K562 (cell line): ENCODE data around the gene MS4A4E. TPM values are rescaled to one million over a fixed set of nuclear protein-coding genes. Genes with fewer than 3 reads are reported as not detected.

Source experiments
- BACH1 ChIP-seq: fragments of 200-800 bp; sonication (Bioruptor generic); IDR thresholded peaks from 2 replicates; pipeline ENCODE4 v1.6.1; 2016; ENCODE audit warnings: missing genetic modification characterization, missing compliant biosample characterization
- CCNT2 ChIP-seq: IDR thresholded peaks from 2 replicates; pipeline ENCODE4 v1.6.1; 2011; ENCODE audit warnings: borderline replicate concordance, low read depth, mild to moderate bottlenecking, moderate library complexity, mixed read lengths, low read length; ENCODE audit not compliant: insufficient read length; ENCODE audit errors: extremely low read depth
- CEBPG ChIP-seq, 3 experiments: fragments of 200-800 bp in 1 of 3; sonication (Bioruptor generic) in 1 of 3; sonication (generic) in 1 of 3; formaldehyde crosslinking in 1 of 3; IDR thresholded peaks in 2 of 3; conservative IDR thresholded peaks in 1 of 3; 2 replicates each; pipeline versions ENCODE4 v1.6.1 to v1.8.0; 2016 to 2022; ENCODE audit warnings: missing compliant biosample characterization in 2 of 3, missing genetic modification characterization in 2 of 3, mild to moderate bottlenecking in 1 of 3, missing genetic modification reagents in 1 of 3
- DIDO1 ChIP-seq: fragments of 450-650 bp; IDR thresholded peaks from 2 replicates; pipeline ENCODE4 v1.6.1; 2016; ENCODE audit warnings: low read depth, missing biosample characterization, missing genetic modification characterization
- DNMT1 ChIP-seq: fragments of 450-650 bp; IDR thresholded peaks from 2 replicates; pipeline ENCODE4 v1.6.1; 2016; ENCODE audit warnings: antibody characterized with exemption, mild to moderate bottlenecking
- FOSL1 ChIP-seq: fragments of 200-800 bp; sonication (Bioruptor generic); conservative IDR thresholded peaks from 2 replicates; pipeline ENCODE4 v1.6.1; 2016; ENCODE audit warnings: missing genetic modification characterization, missing compliant biosample characterization
- FOXM1 ChIP-seq, 2 experiments: fragments of 450-650 bp in 1 of 2; sonication (generic) in 1 of 2; formaldehyde crosslinking in 1 of 2; IDR thresholded peaks; 2 replicates each; pipeline versions ENCODE4 v1.6.1 to v1.9.0; 2017 to 2022; ENCODE audit warnings: low read depth in 2 of 2, mild to moderate bottlenecking in 2 of 2, missing genetic modification reagents in 1 of 2, moderate library complexity in 1 of 2
- MCM2 ChIP-seq: fragments of 450-650 bp; IDR thresholded peaks from 2 replicates; pipeline ENCODE4 v1.6.1; 2017; ENCODE audit warnings: low read depth, mild to moderate bottlenecking
- MTF1 ChIP-seq: fragments of 250-450 bp; sonication (Bioruptor Pico); IDR thresholded peaks from 2 replicates; pipeline ENCODE4 v1.9.0; 2021; ENCODE audit warnings: moderate library complexity, mild to moderate bottlenecking, inconsistent platforms, borderline replicate concordance
- POLR2H ChIP-seq: IDR thresholded peaks from 2 replicates; pipeline ENCODE4 v1.6.1; 2016; ENCODE audit warnings: missing genetic modification characterization, low read depth, mild to moderate bottlenecking, control low read depth, missing compliant biosample characterization, moderate library complexity
- RCOR1 ChIP-seq, 2 experiments: IDR thresholded peaks; 2 replicates each; pipeline ENCODE4 v1.6.1; 2012; ENCODE audit warnings: low read depth in 2 of 2, low read length in 2 of 2, borderline replicate concordance in 1 of 2, improper control_type of control experiment in 1 of 2
- TBP ChIP-seq: optimal IDR thresholded peaks from 2 replicates; pipeline ENCODE3; 2011; ENCODE audit warnings: low read depth, low read length, improper control_type of control experiment
- ZNF133 ChIP-seq: fragments of 250-450 bp; sonication (Bioruptor Pico); IDR thresholded peaks from 2 replicates; pipeline ENCODE4 v1.4.0; 2020; ENCODE audit warnings: mild to moderate bottlenecking
- ZNF174 ChIP-seq: fragments of 250-450 bp; sonication (Bioruptor Pico); IDR thresholded peaks from 2 replicates; pipeline ENCODE4 v1.4.0; 2020; ENCODE audit warnings: mild to moderate bottlenecking
- ZNF274 ChIP-seq: IDR thresholded peaks from 2 replicates; pipeline ENCODE4 v1.6.1; 2011; ENCODE audit warnings: low read depth, mild to moderate bottlenecking, low read length, moderate library complexity, borderline replicate concordance
- ZZZ3 ChIP-seq: fragments of 450-650 bp; IDR thresholded peaks from 2 replicates; pipeline ENCODE4 v1.6.1; 2016; ENCODE audit warnings: antibody characterized with exemption, mild to moderate bottlenecking, moderate library complexity
- polyA plus RNA-seq, 8 experiments: library from polyadenylated mRNA; depleted of rRNA in 4 of 8; stranded (reverse) in 5 of 8; unstranded in 3 of 8; fragments of >200 nt; fragmentation: Nextera tagmentation in 2 of 8; fragmentation: Illumina TruSeq in 1 of 8; extraction: Ambion mirVana in 2 of 8; extraction: Trizol in 1 of 8; gene quantifications; 2 replicates each; pipeline versions ENCODE4 v1.2.1 to v1.2.3, GENCODE V29; 2011 to 2014; ENCODE audit warnings: inconsistent platforms in 1 of 8, missing spikeins in 1 of 8
- total RNA-seq, 7 experiments: library from RNA; depleted of rRNA in 6 of 7; stranded (reverse); fragments of >200 nt in 6 of 7; fragmentation: Illumina TruSeq in 2 of 7; extraction: Trizol in 2 of 7; gene quantifications; 2 replicates each; pipeline versions ENCODE4 v1.2.1 to v1.2.3, GENCODE V29; 2011 to 2021; ENCODE audit warnings: low replicate concordance in 1 of 7
- TF ChIP-seq, protein P1 (sequence below): fragments of 250-450 bp; sonication (Bioruptor Pico); IDR thresholded peaks from 2 replicates; pipeline ENCODE4 v1.9.0; 2021; ENCODE audit warnings: mild to moderate bottlenecking, inconsistent platforms
- TF ChIP-seq, protein P2 (sequence below): fragments of 450-650 bp; IDR thresholded peaks from 2 replicates; pipeline ENCODE4 v1.6.1; 2018; ENCODE audit not compliant: partially characterized antibody
- TF ChIP-seq, protein P3 (sequence below): sonication (generic); formaldehyde crosslinking; IDR thresholded peaks from 2 replicates; pipeline ENCODE4 v1.8.0; 2022; ENCODE audit warnings: mild to moderate bottlenecking, missing genetic modification reagents
- TF ChIP-seq, protein P4 (sequence below): fragments of 450-650 bp; formaldehyde crosslinking; IDR thresholded peaks from 2 replicates; pipeline ENCODE4 v1.4.0; 2022; ENCODE audit warnings: missing genetic modification characterization

The MS4A4E gene
- total and polyA plus RNA-seq, 9 of the 15 experiments (the other 6 are each of a cell fraction or from before 2014, with no cell fraction given): 0.11 to 0.81 (median 0.36) TPM; not detected in 2

GRCh38 chr11:60242740-60243239 lies at the start of gene MS4A4E (continued):
- TF ChIP-seq CCNT2: no peak
- no peak for TF ChIP-seq MCM2
- TF ChIP-seq FOXM1 (IDR thresholded peaks at IDR 0.05; ENCODE audit: low read depth): peak; percentile 53; the same call in 1 of the 2 replicates
- no peak for TF ChIP-seq FOXM1 (CRISPR knock-in tag; IDR thresholded peaks at IDR 0.05; ENCODE audit: low read depth)
- TF ChIP-seq, protein P1, sequence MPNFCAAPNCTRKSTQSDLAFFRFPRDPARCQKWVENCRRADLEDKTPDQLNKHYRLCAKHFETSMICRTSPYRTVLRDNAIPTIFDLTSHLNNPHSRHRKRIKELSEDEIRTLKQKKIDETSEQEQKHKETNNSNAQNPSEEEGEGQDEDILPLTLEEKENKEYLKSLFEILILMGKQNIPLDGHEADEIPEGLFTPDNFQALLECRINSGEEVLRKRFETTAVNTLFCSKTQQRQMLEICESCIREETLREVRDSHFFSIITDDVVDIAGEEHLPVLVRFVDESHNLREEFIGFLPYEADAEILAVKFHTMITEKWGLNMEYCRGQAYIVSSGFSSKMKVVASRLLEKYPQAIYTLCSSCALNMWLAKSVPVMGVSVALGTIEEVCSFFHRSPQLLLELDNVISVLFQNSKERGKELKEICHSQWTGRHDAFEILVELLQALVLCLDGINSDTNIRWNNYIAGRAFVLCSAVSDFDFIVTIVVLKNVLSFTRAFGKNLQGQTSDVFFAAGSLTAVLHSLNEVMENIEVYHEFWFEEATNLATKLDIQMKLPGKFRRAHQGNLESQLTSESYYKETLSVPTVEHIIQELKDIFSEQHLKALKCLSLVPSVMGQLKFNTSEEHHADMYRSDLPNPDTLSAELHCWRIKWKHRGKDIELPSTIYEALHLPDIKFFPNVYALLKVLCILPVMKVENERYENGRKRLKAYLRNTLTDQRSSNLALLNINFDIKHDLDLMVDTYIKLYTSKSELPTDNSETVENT (CRISPR knock-in tag): no peak
- peak in 1 of 2 experiments; percentile 48; a peak in 1 of 4 replicates for TF ChIP-seq RCOR1 (IDR thresholded peaks at IDR 0.05; ENCODE audit: borderline replicate concordance in 1 of 2, low read depth in 2 of 2, low read length in 2 of 2)
- TF ChIP-seq ZZZ3: no peak
- no peak for TF ChIP-seq TBP
- TF ChIP-seq, protein P2, sequence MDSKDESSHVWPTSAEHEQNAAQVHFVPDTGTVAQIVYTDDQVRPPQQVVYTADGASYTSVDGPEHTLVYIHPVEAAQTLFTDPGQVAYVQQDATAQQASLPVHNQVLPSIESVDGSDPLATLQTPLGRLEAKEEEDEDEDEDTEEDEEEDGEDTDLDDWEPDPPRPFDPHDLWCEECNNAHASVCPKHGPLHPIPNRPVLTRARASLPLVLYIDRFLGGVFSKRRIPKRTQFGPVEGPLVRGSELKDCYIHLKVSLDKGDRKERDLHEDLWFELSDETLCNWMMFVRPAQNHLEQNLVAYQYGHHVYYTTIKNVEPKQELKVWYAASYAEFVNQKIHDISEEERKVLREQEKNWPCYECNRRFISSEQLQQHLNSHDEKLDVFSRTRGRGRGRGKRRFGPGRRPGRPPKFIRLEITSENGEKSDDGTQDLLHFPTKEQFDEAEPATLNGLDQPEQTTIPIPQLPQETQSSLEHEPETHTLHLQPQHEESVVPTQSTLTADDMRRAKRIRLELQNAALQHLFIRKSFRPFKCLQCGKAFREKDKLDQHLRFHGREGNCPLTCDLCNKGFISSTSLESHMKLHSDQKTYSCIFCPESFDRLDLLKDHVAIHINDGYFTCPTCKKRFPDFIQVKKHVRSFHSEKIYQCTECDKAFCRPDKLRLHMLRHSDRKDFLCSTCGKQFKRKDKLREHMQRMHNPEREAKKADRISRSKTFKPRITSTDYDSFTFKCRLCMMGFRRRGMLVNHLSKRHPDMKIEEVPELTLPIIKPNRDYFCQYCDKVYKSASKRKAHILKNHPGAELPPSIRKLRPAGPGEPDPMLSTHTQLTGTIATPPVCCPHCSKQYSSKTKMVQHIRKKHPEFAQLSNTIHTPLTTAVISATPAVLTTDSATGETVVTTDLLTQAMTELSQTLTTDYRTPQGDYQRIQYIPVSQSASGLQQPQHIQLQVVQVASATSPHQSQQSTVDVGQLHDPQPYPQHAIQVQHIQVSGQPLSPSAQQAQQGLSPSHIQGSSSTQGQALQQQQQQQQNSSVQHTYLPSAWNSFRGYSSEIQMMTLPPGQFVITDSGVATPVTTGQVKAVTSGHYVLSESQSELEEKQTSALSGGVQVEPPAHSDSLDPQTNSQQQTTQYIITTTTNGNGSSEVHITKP: no peak
- no peak for TF ChIP-seq BACH1
- no peak for TF ChIP-seq DIDO1 (tag)
- TF ChIP-seq FOSL1 (tag): no peak
- TF ChIP-seq, protein P3, sequence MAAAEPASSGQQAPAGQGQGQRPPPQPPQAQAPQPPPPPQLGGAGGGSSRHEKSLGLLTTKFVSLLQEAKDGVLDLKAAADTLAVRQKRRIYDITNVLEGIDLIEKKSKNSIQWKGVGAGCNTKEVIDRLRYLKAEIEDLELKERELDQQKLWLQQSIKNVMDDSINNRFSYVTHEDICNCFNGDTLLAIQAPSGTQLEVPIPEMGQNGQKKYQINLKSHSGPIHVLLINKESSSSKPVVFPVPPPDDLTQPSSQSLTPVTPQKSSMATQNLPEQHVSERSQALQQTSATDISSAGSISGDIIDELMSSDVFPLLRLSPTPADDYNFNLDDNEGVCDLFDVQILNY (CRISPR knock-in tag): no peak
- no peak for TF ChIP-seq POLR2H (tag)
- TF ChIP-seq ZNF174 (CRISPR knock-in tag): no peak
- TF ChIP-seq ZNF274: no peak
- TF ChIP-seq, protein P4, sequence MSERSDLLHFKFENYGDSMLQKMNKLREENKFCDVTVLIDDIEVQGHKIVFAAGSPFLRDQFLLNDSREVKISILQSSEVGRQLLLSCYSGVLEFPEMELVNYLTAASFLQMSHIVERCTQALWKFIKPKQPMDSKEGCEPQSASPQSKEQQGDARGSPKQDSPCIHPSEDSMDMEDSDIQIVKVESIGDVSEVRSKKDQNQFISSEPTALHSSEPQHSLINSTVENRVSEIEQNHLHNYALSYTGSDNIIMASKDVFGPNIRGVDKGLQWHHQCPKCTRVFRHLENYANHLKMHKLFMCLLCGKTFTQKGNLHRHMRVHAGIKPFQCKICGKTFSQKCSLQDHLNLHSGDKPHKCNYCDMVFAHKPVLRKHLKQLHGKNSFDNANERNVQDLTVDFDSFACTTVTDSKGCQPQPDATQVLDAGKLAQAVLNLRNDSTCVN (CRISPR knock-in tag): no peak
- no peak for TF ChIP-seq DNMT1
- TF ChIP-seq CEBPG (CRISPR knock-in tag; IDR thresholded peaks at IDR 0.05): no peak
- TF ChIP-seq CEBPG (tag; conservative IDR thresholded peaks at IDR 0.05 in 1 of 2, IDR thresholded peaks at IDR 0.05 in 1 of 2): no peak
- TF ChIP-seq ZNF133 (CRISPR knock-in tag): no peak
- no peak for TF ChIP-seq MTF1
